Globus pallidus (tissue), 1 donor: ENCODE results near the gene YDJC.
A peak's percentile ranks its signal among the peaks of the same experiment; 100 is the strongest.
"Not testable (repeated sequence)": the region's sequence is repeated elsewhere in the genome, so short reads cannot be mapped to it uniquely, and the experiment has no call there.

Experiments
- DNase-seq: peaks from one replicate; pipeline ENCODE4 v3.0.0-alpha.2; 2015; ENCODE audit warnings: low spot score

YDJC gene

GRCh38 chr22:21651521-21652009 lies 21.7 kb upstream of the YDJC start:
- DNase-seq, result no peak

GRCh38 chr22:21650823-21651520 lies 21.1 kb upstream of the YDJC start:
- DNase-seq, result no peak

- no peak for DNase-seq
Measured at GRCh38 chr22:21650280-21650679, 20.5 kb upstream of the YDJC start.

GRCh38 chr22:21646608-21647590 lies 17.1 kb upstream of the YDJC start:
- peak; percentile 67 for DNase-seq

GRCh38 chr22:21645513-21645912 lies 15.7 kb upstream of the YDJC start:
- DNase-seq, result not testable (repeated sequence)

- no peak for DNase-seq
Measured at GRCh38 chr22:21643533-21644357, 13.9 kb upstream of the YDJC start.

GRCh38 chr22:21642584-21643448 lies 13.0 kb upstream of the YDJC start:
- no peak for DNase-seq

- DNase-seq, result peak; percentile 98
Measured at GRCh38 chr22:21641789-21642583, 12.2 kb upstream of the YDJC start, which contains the start of gene SDF2L1. TSS of gene SDF2L1 (plus strand) at chr22:21642302. CDS start at chr22:21642337, 35 bp downstream.

GRCh38 chr22:21641417-21641788 lies 11.6 kb upstream of the YDJC start:
- peak; percentile 63 for DNase-seq

- DNase-seq, result no peak
Measured at GRCh38 chr22:21640810-21641209, 11.0 kb upstream of the YDJC start.

GRCh38 chr22:21639359-21639758 lies 9.5 kb upstream of the YDJC start:
- no peak for DNase-seq

- DNase-seq, result not testable (repeated sequence)
Measured at GRCh38 chr22:21637450-21637849, 7.6 kb upstream of the YDJC start.

GRCh38 chr22:21636629-21637218 lies 6.9 kb upstream of the YDJC start:
- DNase-seq, result no peak

- no peak for DNase-seq
Measured at GRCh38 chr22:21635771-21636510, 6.1 kb upstream of the YDJC start.

- DNase-seq, result no peak
Measured at GRCh38 chr22:21634844-21635243, 5.0 kb upstream of the YDJC start.

GRCh38 chr22:21634081-21634480 lies 4.3 kb upstream of the YDJC start:
- DNase-seq, result no peak

GRCh38 chr22:21633481-21633880 lies 3.7 kb upstream of the YDJC start:
- no peak for DNase-seq

- no peak for DNase-seq
Measured at GRCh38 chr22:21632931-21633330, 3.1 kb upstream of the YDJC start.
